Measurements from ENCODE around the gene LAT. TPM values are rescaled to one million over a fixed set of nuclear protein-coding genes. Genes with fewer than 3 reads are reported as not detected.
"Not testable (repeated sequence)": the region's sequence is repeated elsewhere in the genome, so short reads cannot be mapped to it uniquely, and the experiment has no call there.

LAT gene
- total RNA-seq, 1 donor from 2014 or later, result 8.5 TPM

GRCh38 chr16:28938721-28939120, 46.1 kb upstream of the LAT start:
- Mint-ChIP-seq H3K27me3 (no peaks in the 10 kb centered on the region), H3K4me3 (no peak overlapping the region), H3K27ac (no peak overlapping the region), H3K9me3 (peaks cover 5% of the 10 kb centered on the region), H3K36me3 (no peaks in the 10 kb centered on the region), H3K4me1 (ENCODE audit: unreplicated experiment) (peaks cover 12% of the 10 kb centered on the region)
- DNase-seq (ENCODE audit: extremely low spot score, unreplicated experiment), result no peak
- TF ChIP-seq CTCF (conservative IDR thresholded peaks at IDR 0.05), result no peak

- DNase-seq (ENCODE audit: extremely low spot score, unreplicated experiment); H3K27ac Mint-ChIP-seq; H3K36me3 Mint-ChIP-seq; H3K9me3 Mint-ChIP-seq; H3K4me3 Mint-ChIP-seq; H3K27me3 Mint-ChIP-seq; H3K4me1 Mint-ChIP-seq (ENCODE audit: unreplicated experiment): not testable (repeated sequence)
Observed at GRCh38 chr16:28939825-28940224, 45.0 kb upstream of the LAT start.

- peaks cover 6% of the 10 kb centered on the region for H3K4me1 Mint-ChIP-seq (ENCODE audit: unreplicated experiment)
- no peak overlapping the region for H3K4me3 Mint-ChIP-seq
- no peaks in the 10 kb centered on the region for H3K9me3 Mint-ChIP-seq
Observed at GRCh38 chr16:28943281-28943680, 41.6 kb upstream of the LAT start.

GRCh38 chr16:28946681-28947080, 38.2 kb upstream of the LAT start:
- Mint-ChIP-seq H3K4me3 (no peak overlapping the region), H3K27me3 (peaks cover 7% of the 10 kb centered on the region), H3K4me1 (ENCODE audit: unreplicated experiment) (peaks cover 16% of the 10 kb centered on the region), H3K9me3 (no peaks in the 10 kb centered on the region), H3K27ac (no peak overlapping the region), H3K36me3 (peaks cover 4% of the 10 kb centered on the region)
- no peak for DNase-seq (ENCODE audit: extremely low spot score, unreplicated experiment)
- TF ChIP-seq CTCF (conservative IDR thresholded peaks at IDR 0.05), result no peak

More at GRCh38 chr16:28943281-28943680, 41.6 kb upstream of the LAT start:
- no peak for TF ChIP-seq CTCF (conservative IDR thresholded peaks at IDR 0.05)
- H3K27ac Mint-ChIP-seq, result no peak overlapping the region
- H3K27me3 Mint-ChIP-seq, result peaks cover 7% of the 10 kb centered on the region
- H3K36me3 Mint-ChIP-seq, result no peaks in the 10 kb centered on the region
- DNase-seq (ENCODE audit: extremely low spot score, unreplicated experiment), result no peak

GRCh38 chr16:28950648-28951409, 34.0 kb upstream of the LAT start, which contains the start of gene NFATC2IP:
Gene NFATC2IP, plus strand, starts transcription at chr16:28950937. Its CDS starts 75 bp downstream, at chr16:28951012.
- Mint-ChIP-seq H3K9me3 (no peaks in the 10 kb centered on the region), H3K36me3 (peaks cover 11% of the 10 kb centered on the region), H3K27me3 (peaks cover 4% of the 10 kb centered on the region), H3K27ac (peak within 1 kb of the TSS; percentile 84), H3K4me3 (peak within 1 kb of the TSS; percentile 96), H3K4me1 (ENCODE audit: unreplicated experiment) (peaks cover 18% of the 10 kb centered on the region)
- TF ChIP-seq CTCF (conservative IDR thresholded peaks at IDR 0.05), result no peak
- DNase-seq (ENCODE audit: extremely low spot score, unreplicated experiment), result peak; percentile 99

- H3K36me3 Mint-ChIP-seq, result peaks cover 14% of the 10 kb centered on the region
- peak overlapping the region; percentile 96 for H3K4me3 Mint-ChIP-seq
- H3K9me3 Mint-ChIP-seq, result no peaks in the 10 kb centered on the region
- TF ChIP-seq CTCF (conservative IDR thresholded peaks at IDR 0.05), result no peak
- peak overlapping the region; percentile 65 for H3K27ac Mint-ChIP-seq
- peaks cover 17% of the 10 kb centered on the region for H3K4me1 Mint-ChIP-seq (ENCODE audit: unreplicated experiment)
- peaks cover 4% of the 10 kb centered on the region for H3K27me3 Mint-ChIP-seq
- DNase-seq (ENCODE audit: extremely low spot score, unreplicated experiment), result no peak
Observed at GRCh38 chr16:28951410-28951943, 33.4 kb upstream of the LAT start.
